GM13977 (cell line): ENCODE results near the gene DCTN2.

ENCODE experiments used
- DNase-seq: peaks from one replicate; pipeline ENCODE4 v3.0.0; 2012; ENCODE audit warnings: low spot score
- in situ Hi-C: fragments of 300-500 bp; cut with MboI; formaldehyde crosslinking; loops from one replicate; pipeline ENCODE4 v1.12.0; 2022; ENCODE audit warnings: low sequenced_read_pairs, low pct_unique_long_range_greater_than_20kb, mixed read lengths, inconsistent platforms; ENCODE audit not compliant: unreplicated experiment
- TF ChIP-seq, protein P1 (sequence below): IDR thresholded peaks from 2 replicates; pipeline ENCODE4 v1.5.1; 2012; ENCODE audit warnings: mild to moderate bottlenecking, control low read depth; ENCODE audit not compliant: insufficient read depth; ENCODE audit errors: extremely low read depth, missing control alignments

The DCTN2 gene

DNA sequence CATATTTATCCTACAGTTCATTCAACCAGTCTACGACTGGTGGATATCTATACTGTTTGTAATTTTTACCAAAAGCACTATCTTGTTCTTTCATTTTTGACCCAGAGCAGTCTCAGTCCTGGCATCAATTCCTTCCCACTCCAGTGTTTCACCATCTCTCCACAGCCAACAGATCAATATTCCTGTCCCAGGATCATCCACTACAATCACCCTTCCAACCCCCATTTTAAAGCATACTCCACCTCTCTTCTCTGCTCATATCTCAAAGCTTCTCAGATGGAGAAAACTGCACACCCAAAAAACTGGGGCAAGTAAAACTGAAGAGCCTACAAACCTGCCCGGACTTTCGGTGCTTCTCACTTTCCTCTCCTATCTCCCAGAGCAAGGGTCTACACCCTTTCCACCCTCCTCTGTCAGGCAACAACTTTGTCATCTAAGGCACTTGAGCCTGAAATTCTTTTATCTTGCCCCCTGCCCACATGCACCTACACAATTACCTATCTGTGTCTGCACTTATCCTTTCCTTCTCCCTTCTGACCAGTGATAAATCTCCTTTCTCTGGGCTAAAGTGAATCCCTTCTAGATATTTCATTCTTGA lies 39.9 kb upstream of the DCTN2 start:
- TF ChIP-seq, protein P1, sequence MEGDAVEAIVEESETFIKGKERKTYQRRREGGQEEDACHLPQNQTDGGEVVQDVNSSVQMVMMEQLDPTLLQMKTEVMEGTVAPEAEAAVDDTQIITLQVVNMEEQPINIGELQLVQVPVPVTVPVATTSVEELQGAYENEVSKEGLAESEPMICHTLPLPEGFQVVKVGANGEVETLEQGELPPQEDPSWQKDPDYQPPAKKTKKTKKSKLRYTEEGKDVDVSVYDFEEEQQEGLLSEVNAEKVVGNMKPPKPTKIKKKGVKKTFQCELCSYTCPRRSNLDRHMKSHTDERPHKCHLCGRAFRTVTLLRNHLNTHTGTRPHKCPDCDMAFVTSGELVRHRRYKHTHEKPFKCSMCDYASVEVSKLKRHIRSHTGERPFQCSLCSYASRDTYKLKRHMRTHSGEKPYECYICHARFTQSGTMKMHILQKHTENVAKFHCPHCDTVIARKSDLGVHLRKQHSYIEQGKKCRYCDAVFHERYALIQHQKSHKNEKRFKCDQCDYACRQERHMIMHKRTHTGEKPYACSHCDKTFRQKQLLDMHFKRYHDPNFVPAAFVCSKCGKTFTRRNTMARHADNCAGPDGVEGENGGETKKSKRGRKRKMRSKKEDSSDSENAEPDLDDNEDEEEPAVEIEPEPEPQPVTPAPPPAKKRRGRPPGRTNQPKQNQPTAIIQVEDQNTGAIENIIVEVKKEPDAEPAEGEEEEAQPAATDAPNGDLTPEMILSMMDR, result no peak
- in situ Hi-C loops, result no loop called here
- DNase-seq, result no peak

DNA sequence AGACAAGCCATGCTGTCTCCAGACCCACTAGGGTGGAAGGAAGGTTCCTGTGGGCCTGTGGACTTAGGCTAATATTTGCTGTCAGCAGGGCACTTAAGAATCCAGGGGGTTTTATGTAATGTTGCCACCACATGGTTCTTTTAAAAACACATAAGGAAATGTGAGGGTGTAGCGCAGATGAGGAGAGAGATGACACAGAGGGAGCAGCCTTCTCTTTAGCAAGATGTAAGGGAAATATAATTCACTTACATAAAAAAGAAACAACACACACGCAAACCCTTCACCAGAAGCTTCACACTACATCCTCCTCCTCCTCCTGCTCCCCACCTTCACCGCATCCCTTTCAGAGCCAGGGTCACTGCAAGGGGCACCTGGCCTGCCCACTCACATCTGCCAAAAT lies 39.1 kb upstream of the DCTN2 start:
- in situ Hi-C loops, result no loop called here
- DNase-seq, result no peak
- TF ChIP-seq, protein P1, result no peak

DNA sequence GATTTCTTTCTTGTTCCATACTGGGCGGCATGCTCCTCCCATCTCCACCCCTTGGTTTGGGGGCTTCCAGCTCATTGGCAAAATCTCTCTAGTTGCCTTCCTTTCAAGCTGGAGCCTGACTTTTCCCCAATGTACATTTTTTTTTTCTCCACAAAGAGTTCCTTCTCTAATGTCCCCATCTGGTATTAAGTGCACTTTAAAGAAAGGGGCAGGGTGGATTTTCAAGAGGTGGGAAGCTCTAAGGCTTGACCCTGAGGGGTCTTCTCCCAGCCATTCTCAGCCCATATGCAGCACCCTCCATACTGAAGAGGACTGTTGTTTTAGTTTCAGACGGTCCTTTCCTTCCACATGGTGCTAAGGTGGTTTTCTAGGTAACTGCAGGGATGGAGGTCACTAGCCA lies 38.2 kb upstream of the DCTN2 start:
- TF ChIP-seq, protein P1, result no peak
- in situ Hi-C loops, result no loop called here
- DNase-seq, result no peak

DNA sequence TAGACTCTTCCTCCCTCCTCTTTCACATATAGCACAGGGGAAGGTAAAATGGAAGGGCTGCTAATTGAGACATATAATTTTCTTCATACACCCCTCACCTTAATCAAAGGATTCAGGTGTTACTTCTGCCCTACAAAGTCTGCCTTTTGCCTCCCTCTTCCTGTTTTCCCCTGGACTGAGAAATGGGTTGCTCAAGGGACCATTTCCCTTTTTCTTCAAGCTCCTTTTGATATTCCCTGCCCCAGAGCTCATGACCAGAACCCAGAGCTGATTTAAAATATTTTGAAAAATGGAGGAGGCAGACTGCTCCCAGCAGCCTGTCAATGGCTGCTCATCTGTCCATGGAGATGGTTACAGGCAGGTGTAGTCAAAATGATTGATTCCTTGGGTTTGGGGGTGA lies 37.7 kb upstream of the DCTN2 start:
- TF ChIP-seq, protein P1, result no peak
- DNase-seq, result no peak
- in situ Hi-C loops, result no loop called here

DNA sequence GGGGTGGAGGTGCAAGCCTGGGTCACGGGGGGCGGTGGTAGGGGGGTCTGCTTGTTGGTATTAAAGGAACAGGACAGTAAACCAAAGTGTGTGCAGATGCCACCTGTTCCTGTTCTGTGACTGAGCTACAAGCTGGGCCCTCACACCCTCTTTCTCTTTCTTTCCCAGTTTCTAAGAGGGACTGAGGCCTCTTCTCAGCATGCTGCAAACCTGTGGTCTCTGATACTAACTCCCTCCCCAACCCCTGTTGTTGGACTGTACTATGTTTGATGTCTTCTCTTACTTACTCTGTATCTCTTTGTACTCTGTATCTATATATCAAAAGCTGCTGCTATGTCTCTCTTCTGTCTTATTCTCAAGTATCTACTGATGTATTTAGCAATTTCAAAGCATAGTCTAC lies 37.1 kb upstream of the DCTN2 start:
- in situ Hi-C loops, result no loop called here
- no peak for DNase-seq
- TF ChIP-seq, protein P1, result no peak

DNA sequence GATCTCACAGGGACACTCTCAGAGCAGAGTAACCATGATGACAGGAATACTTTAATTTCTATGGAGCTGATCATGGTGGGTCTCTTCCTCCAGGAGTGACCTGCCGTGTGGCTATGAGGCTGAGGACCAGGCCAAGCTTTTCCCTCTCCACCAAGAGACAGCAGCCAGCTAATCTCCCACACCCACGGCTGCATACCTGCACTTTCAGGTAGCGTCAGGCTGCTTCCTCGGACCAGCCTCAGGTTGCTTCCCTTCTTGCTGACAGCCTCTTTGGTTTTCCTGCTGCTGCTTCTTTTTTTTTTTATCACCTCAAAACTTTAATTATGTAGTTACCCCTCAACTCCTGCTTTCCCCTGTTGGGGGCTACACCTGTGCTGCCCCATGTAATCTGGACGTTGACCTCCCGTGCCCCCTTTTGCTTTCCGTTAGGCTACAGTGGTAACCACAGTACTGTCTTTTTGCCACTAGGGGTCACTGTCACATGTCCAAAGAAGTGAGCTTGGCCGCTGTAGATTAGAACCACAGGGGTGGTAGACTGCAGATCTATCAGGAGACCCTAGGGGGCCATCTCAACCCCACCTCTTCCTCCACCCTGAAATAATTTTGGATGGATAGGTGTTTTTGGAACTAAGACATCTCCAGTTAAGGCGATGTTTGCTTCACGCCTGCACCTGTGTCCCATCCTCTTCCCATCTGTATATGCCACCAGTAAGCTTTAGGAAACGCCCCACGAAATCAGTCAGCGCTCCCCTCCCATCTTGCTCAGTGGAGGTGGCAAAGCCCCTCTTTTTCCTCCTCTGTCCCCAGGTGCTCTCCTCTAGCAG lies 36.2 kb upstream of the DCTN2 start:
- peak; percentile 89 for DNase-seq
- in situ Hi-C loops, result no loop called here

More for the DNA sequence above, 36.2 kb upstream of the DCTN2 start:
- TF ChIP-seq, protein P1, result peak; percentile 94
